Measurements from ENCODE around the gene FBL. TPM values are rescaled to one million over a fixed set of nuclear protein-coding genes. Genes with fewer than 3 reads are reported as not detected.

Gene FBL
- total RNA-seq, 4 donors from 2014 or later: 80.9 to 118 (median 91.1) TPM

GRCh38 chr19:39847525-39847924 lies 1.3 kb upstream of the FBL start:
- H3K4me3 ChIP-seq (replicated peaks in 1 of 3): no peak overlapping the region
- TF ChIP-seq CTCF (IDR thresholded peaks at IDR 0.05): no peak
- no peaks in the 10 kb centered on the region for H3K36me3 ChIP-seq
- DNase-seq: no peak
- intact Hi-C loops (cut with DNase I): loop anchor here (10.0 kb wide), 1 partner anchor 127 kb away; the partner anchor contains the start of gene PSMC4
- H3K27ac ChIP-seq: no peak overlapping the region
- H3K9me3 ChIP-seq: no peaks in the 10 kb centered on the region
- WGBS, 2 donors: 90% methylated on average over 6 of the region's 6 CpGs
- no peaks in the 10 kb centered on the region for H3K27me3 ChIP-seq
- H3K4me1 ChIP-seq: peaks cover 17 to 37% of the 10 kb centered on the region in 2 donors

GRCh38 chr19:39846678-39847486 lies 703 bp upstream of the FBL start:
- Histone ChIP-seq H3K9me3 (no peaks in the 10 kb centered on the region), H3K27me3 (no peaks in the 10 kb centered on the region), H3K36me3 (no peaks in the 10 kb centered on the region), H3K4me3 (replicated peaks in 1 of 3) (peak overlapping the region in 2 of 3 donors; percentile 21 to 86), H3K27ac (peak overlapping the region; percentile 77 to 86 (median 80)), H3K4me1 (peaks cover 18 to 38% of the 10 kb centered on the region in 2 donors)
- intact Hi-C loops (cut with DNase I): loop anchor here (10.0 kb wide), 1 partner anchor 128 kb away; the partner anchor contains the start of gene PSMC4
- TF ChIP-seq POLR2A (IDR thresholded peaks at IDR 0.05) (no peak), CTCF (IDR thresholded peaks at IDR 0.05) (no peak)
- 43 to 45% methylated on average over 12 of the region's 12 CpGs for WGBS, 2 donors
- no peak for DNase-seq

- 1 to 3% methylated on average over 14 to 17 of the region's 17 CpGs for WGBS, 2 donors
- H3K4me1 ChIP-seq: peaks cover 18 to 38% of the 10 kb centered on the region in 2 donors
Measured at GRCh38 chr19:39845584-39845932, 621 bp downstream of the FBL start.

GRCh38 chr19:39845172-39845571 lies 1.0 kb downstream of the FBL start:
- H3K4me1 ChIP-seq: peaks cover 18 to 38% of the 10 kb centered on the region in 2 donors
- intact Hi-C loops (cut with DNase I): loop anchor here (10.0 kb wide), 1 partner anchor 130 kb away; the partner anchor contains the start of gene PSMC4

More at GRCh38 chr19:39845584-39845932, 621 bp downstream of the FBL start:
- intact Hi-C loops (cut with DNase I): loop anchor here (10.0 kb wide), 1 partner anchor 129 kb away; the partner anchor contains the start of gene PSMC4
- Histone ChIP-seq H3K27me3 (no peaks in the 10 kb centered on the region), H3K27ac (peak overlapping the region in 2 of 3 donors; percentile 80 to 86), H3K4me3 (replicated peaks in 1 of 3) (peak overlapping the region; percentile 53 to 90 (median 86)), H3K9me3 (no peaks in the 10 kb centered on the region), H3K36me3 (no peaks in the 10 kb centered on the region)
- no peak for TF ChIP-seq CTCF (IDR thresholded peaks at IDR 0.05)
- TF ChIP-seq POLR2A (IDR thresholded peaks at IDR 0.05): no peak
- DNase-seq: no peak

More at GRCh38 chr19:39845172-39845571, 1.0 kb downstream of the FBL start:
- TF ChIP-seq POLR2A (IDR thresholded peaks at IDR 0.05): no peak
- TF ChIP-seq CTCF (IDR thresholded peaks at IDR 0.05): no peak
- WGBS, 2 donors: 19 to 30% methylated on average over 5 of the region's 5 CpGs
- Histone ChIP-seq H3K36me3 (peaks cover 0 to under 1% of the 10 kb centered on the region in 2 donors), H3K4me3 (replicated peaks in 1 of 3) (peak overlapping the region in 2 of 3 donors; percentile 86 to 90), H3K27me3 (no peaks in the 10 kb centered on the region), H3K9me3 (no peaks in the 10 kb centered on the region), H3K27ac (peak overlapping the region in 1 of 3 donors; percentile 18)
- no peak for DNase-seq
